Skin epidermis (tissue), 12 donors: ENCODE data around the gene EPB41L1.
"Not testable (repeated sequence)": the region's sequence is repeated elsewhere in the genome, so short reads cannot be mapped to it uniquely, and the experiment has no call there.

Experiments used
- H3K27ac ChIP-seq, 21 experiments: fragments of 200-600 bp; sonication (generic) in 11 of 21; one replicate each; pipeline ENCODE4 v1.5.0; 2020; ENCODE audit warnings: mild to moderate bottlenecking in 3 of 21, inconsistent platforms in 2 of 21, moderate library complexity in 2 of 21
- H3K4me3 ChIP-seq, 7 experiments: fragments of 200-600 bp; sonication (generic) in 2 of 7; one replicate each; pipeline ENCODE4 v1.5.0; 2020; ENCODE audit warnings: inconsistent platforms in 2 of 7, mild to moderate bottlenecking in 2 of 7, moderate library complexity in 1 of 7

EPB41L1 gene

GRCh38 chr20:36121981-36122930, 32.3 kb upstream of the EPB41L1 start:
- Histone ChIP-seq H3K4me3 (no peak overlapping the region), H3K27ac (peak overlapping the region in 18 of 21 experiments; percentile 25 to 81 (median 64))

- Histone ChIP-seq H3K27ac (peak overlapping the region in 9 of 21 experiments; percentile 35 to 81 (median 73)), H3K4me3 (no peak overlapping the region)
These were observed 31.6 kb upstream of the EPB41L1 start for GRCh38 chr20:36122931-36123288.

- H3K4me3 ChIP-seq = no peak overlapping the region
- H3K27ac ChIP-seq = no peak overlapping the region
These were observed 29.4 kb upstream of the EPB41L1 start for GRCh38 chr20:36125097-36125496.

GRCh38 chr20:36126836-36127527, 27.6 kb upstream of the EPB41L1 start:
- no peak overlapping the region for H3K27ac ChIP-seq

GRCh38 chr20:36128463-36129159, 25.9 kb upstream of the EPB41L1 start:
- H3K27ac ChIP-seq = no peak overlapping the region
- H3K4me3 ChIP-seq = no peak overlapping the region

More at GRCh38 chr20:36126836-36127527, 27.6 kb upstream of the EPB41L1 start:
- H3K4me3 ChIP-seq = no peak overlapping the region

GRCh38 chr20:36129160-36129543, 25.4 kb upstream of the EPB41L1 start:
- no peak overlapping the region for H3K4me3 ChIP-seq
- no peak overlapping the region for H3K27ac ChIP-seq

- Histone ChIP-seq H3K4me3 (no peak overlapping the region), H3K27ac (peak overlapping the region in 1 of 21 experiments; percentile 6)
These were observed 24.1 kb upstream of the EPB41L1 start for GRCh38 chr20:36130390-36130789.

- Histone ChIP-seq H3K27ac (no peak overlapping the region), H3K4me3 (no peak overlapping the region)
These were observed 21.7 kb upstream of the EPB41L1 start for GRCh38 chr20:36132802-36133211.

- Histone ChIP-seq H3K27ac (no peak overlapping the region), H3K4me3 (no peak overlapping the region)
These were observed 20.7 kb upstream of the EPB41L1 start for GRCh38 chr20:36133821-36134220.

- no peak overlapping the region for H3K27ac ChIP-seq
- no peak overlapping the region for H3K4me3 ChIP-seq
These were observed 19.4 kb upstream of the EPB41L1 start for GRCh38 chr20:36135159-36135558.

GRCh38 chr20:36135821-36136220, 18.7 kb upstream of the EPB41L1 start:
- no peak overlapping the region for H3K4me3 ChIP-seq
- no peak overlapping the region for H3K27ac ChIP-seq

- H3K4me3 ChIP-seq, H3K27ac ChIP-seq: not testable (repeated sequence)
These were observed 17.2 kb upstream of the EPB41L1 start for GRCh38 chr20:36137313-36137712.

- H3K27ac ChIP-seq = no peak overlapping the region
These were observed 13.2 kb upstream of the EPB41L1 start for GRCh38 chr20:36141310-36141709.

GRCh38 chr20:36144336-36144735, 10.2 kb upstream of the EPB41L1 start:
- H3K27ac ChIP-seq = no peak overlapping the region
- no peak overlapping the region for H3K4me3 ChIP-seq

More at GRCh38 chr20:36141310-36141709, 13.2 kb upstream of the EPB41L1 start:
- no peak overlapping the region for H3K4me3 ChIP-seq

- no peak overlapping the region for H3K4me3 ChIP-seq
- no peak overlapping the region for H3K27ac ChIP-seq
These were observed 8.4 kb upstream of the EPB41L1 start for GRCh38 chr20:36145877-36146707.

GRCh38 chr20:36147690-36148089, 6.8 kb upstream of the EPB41L1 start:
- H3K27ac ChIP-seq = no peak overlapping the region
- H3K4me3 ChIP-seq = no peak overlapping the region

- H3K4me3 ChIP-seq = no peak overlapping the region
- no peak overlapping the region for H3K27ac ChIP-seq
These were observed 6.1 kb upstream of the EPB41L1 start for GRCh38 chr20:36148439-36148838.

GRCh38 chr20:36149012-36149411, 5.5 kb upstream of the EPB41L1 start:
- no peak overlapping the region for H3K27ac ChIP-seq

GRCh38 chr20:36149469-36149868, 5.1 kb upstream of the EPB41L1 start:
- no peak overlapping the region for H3K27ac ChIP-seq
- no peak overlapping the region for H3K4me3 ChIP-seq

More at GRCh38 chr20:36149012-36149411, 5.5 kb upstream of the EPB41L1 start:
- H3K4me3 ChIP-seq = no peak overlapping the region
